CD4-positive, CD25-positive, alpha-beta regulatory T cell (primary cell): ENCODE data around the gene B9D2. TPM values are rescaled to one million over a fixed set of nuclear protein-coding genes. Genes with fewer than 3 reads are reported as not detected.

Experiments
- ATAC-seq, 2 donors: fragments of 150-1000 bp; cut with Tn5 transposase; one replicate each; pipeline ENCODE4 v1.10.0; 2021; ENCODE audit warnings: low read depth in 2 of 2, moderate number of reproducible peaks in 2 of 2, moderate library complexity in 1 of 2
- DNase-seq, 3 donors: peaks; one replicate each; pipeline versions ENCODE4 v3.0.0 to v3.0.0-alpha.2; 2012 to 2022; ENCODE audit warnings: mixed read lengths in 1 of 3
- H3K27ac ChIP-seq: one replicate; pipeline ENCODE4 v1.7.0; 2013; ENCODE audit warnings: mild to moderate bottlenecking, low read length; ENCODE audit not compliant: insufficient read depth, poor library complexity, severe bottlenecking
- H3K27me3 ChIP-seq: one replicate; pipeline ENCODE4 v1.7.0; 2013; ENCODE audit warnings: low read length; ENCODE audit not compliant: control insufficient read depth, insufficient read depth
- H3K36me3 ChIP-seq: one replicate; pipeline ENCODE4 v1.7.0; 2013; ENCODE audit warnings: mild to moderate bottlenecking, low read length, moderate library complexity; ENCODE audit not compliant: control insufficient read depth, insufficient read depth
- H3K4me1 ChIP-seq: 2 replicates; pipeline ENCODE4 v1.7.0; 2013; ENCODE audit warnings: mild to moderate bottlenecking, low read length; ENCODE audit not compliant: insufficient read depth, control insufficient read depth, poor library complexity, severe bottlenecking
- H3K4me3 ChIP-seq: one replicate; pipeline ENCODE4 v1.7.0; 2013; ENCODE audit warnings: low read depth, mild to moderate bottlenecking, low read length, moderate library complexity
- H3K9me3 ChIP-seq, 2 experiments: 1 replicate in 1 of 2; 2 replicates in 1 of 2; pipeline ENCODE4 v1.7.0; 2013; ENCODE audit warnings: low read length in 2 of 2, mild to moderate bottlenecking in 1 of 2, moderate library complexity in 1 of 2; ENCODE audit not compliant: control insufficient read depth in 2 of 2
- H3K27ac Mint-ChIP-seq, 3 donors: one replicate each; pipeline ENCODE4 v1.8.0; 2020 to 2022; ENCODE audit warnings: mild to moderate bottlenecking in 3 of 3, mixed read lengths in 3 of 3, moderate library complexity in 2 of 3
- H3K27me3 Mint-ChIP-seq: one replicate; pipeline ENCODE4 v1.8.0; 2022; ENCODE audit warnings: mild to moderate bottlenecking, mixed read lengths
- H3K36me3 Mint-ChIP-seq: one replicate; pipeline ENCODE4 v1.8.0; 2020; ENCODE audit warnings: mixed read lengths
- H3K4me1 Mint-ChIP-seq, 4 donors: one replicate each; pipeline ENCODE4 v1.8.0; 2020 to 2022; ENCODE audit warnings: mixed read lengths in 4 of 4, mild to moderate bottlenecking in 1 of 4
- H3K4me3 Mint-ChIP-seq, 4 donors: one replicate each; pipeline ENCODE4 v1.8.0; 2020 to 2022; ENCODE audit warnings: mild to moderate bottlenecking in 4 of 4, mixed read lengths in 4 of 4, moderate library complexity in 3 of 4
- H3K9me3 Mint-ChIP-seq, 7 donors: one replicate each; pipeline ENCODE4 v1.8.0; 2020 to 2022; ENCODE audit warnings: mixed read lengths in 7 of 7, mild to moderate bottlenecking in 3 of 7, moderate library complexity in 2 of 7
- polyA plus RNA-seq, 4 donors: library from polyadenylated mRNA; unstranded; fragments of 300-500 nt; fragmentation: Illumina TruSeq; gene quantifications; one replicate each; pipeline ENCODE4 v1.2.3, GENCODE V29; 2021
- total RNA-seq: library from RNA; stranded (reverse); gene quantifications from one replicate; pipeline ENCODE4 v1.2.3, GENCODE V29; 2022

The B9D2 gene
- total and polyA plus RNA-seq, 5 donors from 2014 or later = 22.3 to 28.4 (median 24.2) TPM

GRCh38 chr19:41321600-41322270 is 42.2 kb downstream of the B9D2 start:
- Histone ChIP-seq H3K9me3 (no peaks in the 10 kb centered on the region), H3K4me1 (peaks cover 11% of the 10 kb centered on the region), H3K36me3 (peaks cover 58% of the 10 kb centered on the region), H3K27ac (no peak overlapping the region), H3K4me3 (no peak overlapping the region), H3K27me3 (no peaks in the 10 kb centered on the region)
- ATAC-seq (no peak), DNase-seq (no peak)
- peaks cover 5 to 42% (median 30%) of the 10 kb centered on the region in 4 donors for H3K4me1 Mint-ChIP-seq
- no peaks in the 10 kb centered on the region for H3K9me3 Mint-ChIP-seq
- H3K36me3 Mint-ChIP-seq = peaks cover 15% of the 10 kb centered on the region
- no peaks in the 10 kb centered on the region for H3K27me3 Mint-ChIP-seq
- H3K27ac Mint-ChIP-seq = peak overlapping the region in 1 of 3 donors; percentile 25
- H3K4me3 Mint-ChIP-seq = peak overlapping the region in 1 of 4 donors; percentile 25

DNA sequence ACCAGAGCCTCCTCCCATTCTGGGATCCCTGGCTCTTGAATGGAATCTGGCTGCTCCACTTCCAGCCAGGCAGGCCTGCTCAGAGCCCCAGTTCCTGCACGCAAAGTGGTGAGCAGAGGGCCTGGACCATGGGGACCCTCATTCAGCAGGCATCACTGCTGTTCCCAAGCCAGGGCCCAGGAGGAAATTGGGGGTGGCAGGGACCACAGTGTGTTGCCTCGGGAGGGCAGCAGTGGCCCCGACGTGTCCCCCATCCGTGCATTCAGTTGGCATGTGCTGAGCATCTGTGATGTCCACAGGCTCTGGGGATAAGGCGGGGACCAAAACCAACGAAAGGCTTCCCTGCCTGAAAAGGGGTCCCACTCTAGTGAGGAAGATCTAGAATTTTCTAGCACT is 42.7 kb downstream of the B9D2 start:
- no peak for DNase-seq
- Mint-ChIP-seq H3K27ac (peak overlapping the region in 1 of 3 donors; percentile 25), H3K27me3 (no peaks in the 10 kb centered on the region), H3K4me3 (no peak overlapping the region), H3K4me1 (peaks cover 4 to 40% (median 27%) of the 10 kb centered on the region in 4 donors), H3K9me3 (no peaks in the 10 kb centered on the region), H3K36me3 (peaks cover 20% of the 10 kb centered on the region)
- Histone ChIP-seq H3K4me1 (peaks cover 6% of the 10 kb centered on the region), H3K27ac (no peak overlapping the region), H3K36me3 (peaks cover 63% of the 10 kb centered on the region), H3K9me3 (no peaks in the 10 kb centered on the region), H3K27me3 (no peaks in the 10 kb centered on the region), H3K4me3 (no peak overlapping the region)
- ATAC-seq = no peak

DNA sequence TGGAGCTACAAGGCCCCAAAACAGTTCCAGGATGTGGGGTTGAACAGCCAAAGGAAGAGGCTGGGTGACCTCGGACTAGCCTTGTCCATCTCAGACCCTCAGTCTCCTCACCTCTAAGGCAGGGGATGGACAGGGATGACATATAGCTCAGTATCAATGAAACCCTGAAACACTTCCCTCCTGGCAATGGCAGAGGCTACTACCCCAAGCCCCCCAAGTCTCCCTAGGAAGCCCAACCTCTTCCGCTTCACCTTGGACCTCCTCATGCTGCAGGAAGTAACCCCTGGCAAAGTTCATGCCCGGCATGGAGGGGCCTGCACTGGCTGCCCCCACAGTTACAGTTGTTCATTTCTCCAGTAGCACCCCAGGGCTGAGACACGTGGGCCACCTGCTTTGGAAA is 43.4 kb downstream of the B9D2 start:
- Histone ChIP-seq H3K4me3 (no peak overlapping the region), H3K36me3 (peaks cover 68% of the 10 kb centered on the region), H3K4me1 (peaks cover under 1% of the 10 kb centered on the region), H3K27ac (no peak overlapping the region), H3K9me3 (no peaks in the 10 kb centered on the region), H3K27me3 (no peaks in the 10 kb centered on the region)
- no peak for DNase-seq
- peaks cover 4 to 42% (median 27%) of the 10 kb centered on the region in 4 donors for H3K4me1 Mint-ChIP-seq
- peaks cover 24% of the 10 kb centered on the region for H3K36me3 Mint-ChIP-seq
- no peak for ATAC-seq
- no peak overlapping the region for H3K4me3 Mint-ChIP-seq
- H3K27me3 Mint-ChIP-seq = no peaks in the 10 kb centered on the region
- H3K27ac Mint-ChIP-seq = no peak overlapping the region
- no peaks in the 10 kb centered on the region for H3K9me3 Mint-ChIP-seq

GRCh38 chr19:41320185-41320518 is 43.8 kb downstream of the B9D2 start:
- H3K4me1 Mint-ChIP-seq = peaks cover 4 to 38% (median 27%) of the 10 kb centered on the region in 4 donors
- no peaks in the 10 kb centered on the region for H3K9me3 Mint-ChIP-seq
- ATAC-seq (no peak), DNase-seq (no peak)
- Histone ChIP-seq H3K4me1 (no peaks in the 10 kb centered on the region), H3K27ac (no peak overlapping the region), H3K9me3 (no peaks in the 10 kb centered on the region), H3K4me3 (no peak overlapping the region), H3K27me3 (no peaks in the 10 kb centered on the region), H3K36me3 (peaks cover 68% of the 10 kb centered on the region)
- H3K4me3 Mint-ChIP-seq = no peak overlapping the region
- peaks cover 24% of the 10 kb centered on the region for H3K36me3 Mint-ChIP-seq
- H3K27ac Mint-ChIP-seq = no peak overlapping the region
- no peaks in the 10 kb centered on the region for H3K27me3 Mint-ChIP-seq

GRCh38 chr19:41319500-41320184 is 44.3 kb downstream of the B9D2 start:
- DNase-seq (no peak), ATAC-seq (no peak)
- H3K4me1 ChIP-seq = no peaks in the 10 kb centered on the region
- H3K27ac ChIP-seq = no peak overlapping the region
- H3K36me3 ChIP-seq = peaks cover 68% of the 10 kb centered on the region
- H3K9me3 ChIP-seq = no peaks in the 10 kb centered on the region
- no peaks in the 10 kb centered on the region for H3K27me3 ChIP-seq
- Mint-ChIP-seq H3K27ac (peak overlapping the region in 1 of 3 donors; percentile 75), H3K4me1 (peaks cover 4 to 36% (median 24%) of the 10 kb centered on the region in 4 donors), H3K36me3 (peaks cover 24% of the 10 kb centered on the region), H3K4me3 (peak overlapping the region in 1 of 4 donors; percentile 70), H3K9me3 (no peaks in the 10 kb centered on the region), H3K27me3 (no peaks in the 10 kb centered on the region)
- no peak overlapping the region for H3K4me3 ChIP-seq

DNA sequence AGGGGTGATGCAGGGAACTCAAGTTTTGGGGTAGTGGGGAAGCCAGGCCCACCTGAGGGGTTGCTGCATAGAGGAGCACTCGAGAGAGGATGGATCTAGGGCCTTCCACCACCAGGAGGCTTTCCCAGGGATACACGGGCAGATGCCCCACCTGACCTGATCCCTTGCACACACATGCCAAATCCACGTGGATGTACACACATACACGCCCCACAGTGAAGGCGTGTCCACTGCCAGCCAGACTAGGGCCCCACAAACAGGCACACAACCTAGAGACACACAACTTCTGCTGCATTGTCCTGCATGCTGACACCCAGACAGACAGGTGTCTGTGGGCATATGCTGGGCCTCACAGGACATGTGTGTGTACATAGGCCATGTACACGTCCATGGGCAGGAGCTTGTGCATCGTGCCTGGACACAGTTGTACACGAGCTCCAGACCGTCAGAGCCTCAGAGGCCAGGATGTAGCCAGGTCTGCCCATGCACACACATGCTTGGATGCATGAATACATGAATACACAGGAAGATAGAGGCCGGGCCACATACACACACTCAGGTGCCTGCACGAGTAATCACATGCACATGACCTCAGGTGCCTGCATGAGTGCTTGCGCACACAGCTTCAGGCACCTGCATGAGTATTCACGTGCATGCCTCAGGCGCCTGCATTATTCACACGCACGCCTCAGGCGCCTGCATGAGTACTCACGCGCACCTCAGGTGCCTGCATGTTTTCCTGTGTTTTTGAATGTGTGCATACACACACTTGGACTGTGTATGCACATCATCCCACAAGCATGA is 45.1 kb downstream of the B9D2 start:
- Histone ChIP-seq H3K36me3 (peaks cover 62% of the 10 kb centered on the region), H3K4me1 (no peaks in the 10 kb centered on the region), H3K9me3 (no peaks in the 10 kb centered on the region), H3K4me3 (no peak overlapping the region), H3K27me3 (no peaks in the 10 kb centered on the region), H3K27ac (no peak overlapping the region)
- peaks cover 28% of the 10 kb centered on the region for H3K36me3 Mint-ChIP-seq
- ATAC-seq (no peak), DNase-seq (no peak)
- no peaks in the 10 kb centered on the region for H3K9me3 Mint-ChIP-seq
- no peaks in the 10 kb centered on the region for H3K27me3 Mint-ChIP-seq
- peaks cover 4 to 29% (median 20%) of the 10 kb centered on the region in 4 donors for H3K4me1 Mint-ChIP-seq
- peak overlapping the region in 1 of 4 donors; percentile 70 for H3K4me3 Mint-ChIP-seq
- H3K27ac Mint-ChIP-seq = peak overlapping the region; percentile 54 to 75 (median 63)

GRCh38 chr19:41316306-41316920 is 47.5 kb downstream of the B9D2 start:
- H3K4me1 ChIP-seq = peaks cover 8% of the 10 kb centered on the region
- Mint-ChIP-seq H3K36me3 (peaks cover 30% of the 10 kb centered on the region), H3K27me3 (no peaks in the 10 kb centered on the region), H3K4me1 (peaks cover 4 to 45% (median 34%) of the 10 kb centered on the region in 4 donors), H3K27ac (peak overlapping the region in 1 of 3 donors; percentile 60), H3K4me3 (peak overlapping the region in 2 of 4 donors; percentile 33 to 73), H3K9me3 (no peaks in the 10 kb centered on the region)
- no peak for ATAC-seq
- no peaks in the 10 kb centered on the region for H3K27me3 ChIP-seq
- no peak for DNase-seq
- H3K27ac ChIP-seq = no peak overlapping the region
- H3K4me3 ChIP-seq = no peak overlapping the region
- H3K9me3 ChIP-seq = no peaks in the 10 kb centered on the region
- peaks cover 63% of the 10 kb centered on the region for H3K36me3 ChIP-seq
